ENCODE measurements around the gene ARL5A. TPM values are rescaled to one million over a fixed set of nuclear protein-coding genes. Genes with fewer than 3 reads are reported as not detected.

The ARL5A gene, protein sequence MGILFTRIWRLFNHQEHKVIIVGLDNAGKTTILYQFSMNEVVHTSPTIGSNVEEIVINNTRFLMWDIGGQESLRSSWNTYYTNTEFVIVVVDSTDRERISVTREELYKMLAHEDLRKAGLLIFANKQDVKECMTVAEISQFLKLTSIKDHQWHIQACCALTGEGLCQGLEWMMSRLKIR
- 51.2 and 57.4 TPM in 2 replicates for total RNA-seq

DNA sequence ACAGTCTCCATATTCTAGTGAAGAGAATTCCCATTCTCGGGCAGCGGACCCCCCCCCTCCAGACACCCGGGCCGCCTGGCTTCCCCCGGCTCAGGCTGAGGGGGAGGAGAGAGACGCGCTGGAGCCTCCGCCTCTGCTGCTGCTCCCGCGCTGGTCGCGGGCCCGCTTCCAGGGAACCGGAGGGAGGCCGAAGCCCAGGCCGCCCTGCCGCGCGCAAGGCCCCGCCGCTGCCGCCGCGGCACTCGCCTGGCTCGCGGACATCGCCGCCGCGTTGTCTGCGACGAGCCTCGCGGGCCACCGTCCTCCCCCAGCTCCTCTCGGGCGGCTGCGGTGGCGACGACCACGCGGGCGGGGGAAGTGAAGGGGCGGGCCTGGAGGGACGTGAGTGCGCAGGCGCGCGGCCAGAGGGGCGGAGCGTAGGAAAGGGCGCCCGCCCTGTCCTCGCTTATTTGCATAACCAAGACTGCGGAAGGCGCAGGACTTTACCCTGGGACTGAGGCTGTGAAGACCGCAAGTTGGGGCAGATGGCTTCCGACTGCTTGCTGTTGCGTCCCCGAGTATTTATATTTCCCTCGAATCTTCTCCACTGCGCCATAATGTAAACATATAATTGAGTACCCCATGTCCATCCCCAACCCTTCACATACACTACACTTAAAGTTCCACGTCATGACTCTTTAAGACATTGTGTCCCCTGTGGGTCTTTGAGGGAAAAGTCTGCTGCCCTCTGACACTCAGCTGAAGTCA lies at the start of gene ARL5A:
Gene ARL5A, minus strand, starts transcription at position 279 of the 747 bp plus-strand sequence. Its CDS starts 245 bp downstream, at position 34.

Other genes with a start within 250 kb of the ARL5A start
- gene NEB, start 93.9 kb downstream of the ARL5A start, total RNA-seq = 0.12 and 0.16 TPM in 2 replicates

All from hair follicle dermal papilla cell (primary cell).